ENCODE data around the gene AMER2.

DNA sequence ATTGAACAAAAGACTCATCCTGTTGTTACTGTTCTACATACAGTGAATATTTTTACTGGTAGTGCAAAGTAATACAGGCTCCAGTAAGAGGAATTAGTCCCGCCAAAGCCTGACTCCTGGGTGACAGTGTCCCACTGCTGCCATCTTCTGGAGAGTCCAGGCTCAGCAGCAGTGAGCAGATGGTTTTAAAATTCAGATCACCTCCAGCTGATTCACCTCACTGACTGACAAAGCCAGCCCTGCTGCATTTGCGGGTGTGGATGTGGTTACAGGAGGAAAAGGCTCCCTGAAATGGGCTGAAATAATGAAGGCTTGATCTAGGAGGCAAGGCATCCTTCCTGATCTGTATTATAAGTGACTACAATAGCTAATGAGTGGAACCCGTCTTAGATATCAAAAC lies 57.9 kb downstream of the AMER2 start:
- TF ChIP-seq YY1 (IDR thresholded peaks at IDR 0.05; ENCODE audit: insufficient read depth, insufficient read length) = no peak
- no peak for TF ChIP-seq SUZ12 (IDR thresholded peaks at IDR 0.05; ENCODE audit: extremely low read depth, insufficient read depth, insufficient read length)
- TF ChIP-seq ZNF274 (IDR thresholded peaks at IDR 0.05; ENCODE audit: low read depth, low read length) = no peak
